ENCODE measurements around the gene FOXL2. TPM values are rescaled to one million over a fixed set of nuclear protein-coding genes. Genes with fewer than 3 reads are reported as not detected.

The FOXL2 gene
- total RNA-seq, 1 donor from 2014 or later: not detected

DNA sequence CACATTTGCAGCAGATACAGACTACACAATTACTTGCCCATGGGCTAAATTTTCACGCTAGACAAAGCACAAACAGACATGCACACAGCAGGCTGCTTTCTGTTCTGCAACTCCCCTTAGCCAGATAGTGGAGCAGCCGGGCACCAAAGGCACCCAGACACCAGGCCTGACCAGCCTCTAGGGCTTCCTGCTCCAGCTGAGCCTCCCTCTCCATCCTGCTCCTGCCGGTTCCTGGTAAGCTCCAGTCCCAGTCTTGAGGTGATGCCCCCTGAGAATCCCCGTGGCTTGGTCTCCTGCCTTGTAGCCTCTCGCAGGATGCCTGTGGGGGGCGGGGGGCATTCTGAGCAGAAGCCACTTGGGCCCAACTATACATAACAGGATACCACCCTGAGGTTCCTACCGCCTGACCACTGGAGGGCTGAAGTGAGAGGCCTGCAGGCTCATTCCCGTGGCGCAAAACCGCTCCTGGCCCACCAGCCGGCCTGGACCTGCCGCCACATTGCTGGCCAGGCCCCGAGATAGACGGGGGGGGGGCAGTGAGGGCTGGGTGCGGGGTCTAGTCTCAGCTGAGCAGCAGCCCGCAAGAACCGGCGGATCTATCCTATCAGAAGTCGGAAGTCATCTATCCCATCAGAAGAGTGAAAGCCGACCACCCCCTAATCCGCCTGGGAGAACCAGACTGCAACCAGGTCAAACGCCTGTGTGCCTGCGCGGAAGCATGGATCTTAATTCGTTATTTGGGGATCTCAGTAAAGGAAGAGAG is 3.9 kb downstream of the FOXL2 start:
- Mint-ChIP-seq H3K9me3 (no peaks in the 10 kb centered on the region), H3K27me3 (ENCODE audit: low read depth) (peaks cover 94% of the 10 kb centered on the region), H3K36me3 (no peaks in the 10 kb centered on the region), H3K4me1 (peaks cover 18% of the 10 kb centered on the region), H3K27ac (no peak overlapping the region), H3K4me3 (no peak overlapping the region)
- no peak for DNase-seq (ENCODE audit: low spot score in 2 of 2, unreplicated experiment in 2 of 2)
- TF ChIP-seq, protein P1, sequence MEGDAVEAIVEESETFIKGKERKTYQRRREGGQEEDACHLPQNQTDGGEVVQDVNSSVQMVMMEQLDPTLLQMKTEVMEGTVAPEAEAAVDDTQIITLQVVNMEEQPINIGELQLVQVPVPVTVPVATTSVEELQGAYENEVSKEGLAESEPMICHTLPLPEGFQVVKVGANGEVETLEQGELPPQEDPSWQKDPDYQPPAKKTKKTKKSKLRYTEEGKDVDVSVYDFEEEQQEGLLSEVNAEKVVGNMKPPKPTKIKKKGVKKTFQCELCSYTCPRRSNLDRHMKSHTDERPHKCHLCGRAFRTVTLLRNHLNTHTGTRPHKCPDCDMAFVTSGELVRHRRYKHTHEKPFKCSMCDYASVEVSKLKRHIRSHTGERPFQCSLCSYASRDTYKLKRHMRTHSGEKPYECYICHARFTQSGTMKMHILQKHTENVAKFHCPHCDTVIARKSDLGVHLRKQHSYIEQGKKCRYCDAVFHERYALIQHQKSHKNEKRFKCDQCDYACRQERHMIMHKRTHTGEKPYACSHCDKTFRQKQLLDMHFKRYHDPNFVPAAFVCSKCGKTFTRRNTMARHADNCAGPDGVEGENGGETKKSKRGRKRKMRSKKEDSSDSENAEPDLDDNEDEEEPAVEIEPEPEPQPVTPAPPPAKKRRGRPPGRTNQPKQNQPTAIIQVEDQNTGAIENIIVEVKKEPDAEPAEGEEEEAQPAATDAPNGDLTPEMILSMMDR (IDR thresholded peaks at IDR 0.05; ENCODE audit: unreplicated experiment): no peak

- Mint-ChIP-seq H3K27me3 (ENCODE audit: low read depth) (peaks cover 94% of the 10 kb centered on the region), H3K4me1 (peaks cover 17% of the 10 kb centered on the region), H3K36me3 (no peaks in the 10 kb centered on the region), H3K27ac (no peak overlapping the region), H3K9me3 (no peaks in the 10 kb centered on the region), H3K4me3 (no peak overlapping the region)
- no peak for DNase-seq (ENCODE audit: low spot score in 2 of 2, unreplicated experiment in 2 of 2)
- TF ChIP-seq, protein P1 (IDR thresholded peaks at IDR 0.05; ENCODE audit: unreplicated experiment): no peak
Measured at GRCh38 chr3:138942271-138942670, 4.7 kb downstream of the FOXL2 start.

GRCh38 chr3:138941259-138941885 is 5.6 kb downstream of the FOXL2 start:
- TF ChIP-seq, protein P1 (IDR thresholded peaks at IDR 0.05; ENCODE audit: unreplicated experiment): peak; percentile 50
- peaks cover 17% of the 10 kb centered on the region for H3K4me1 Mint-ChIP-seq
- H3K4me3 Mint-ChIP-seq: no peak overlapping the region
- H3K9me3 Mint-ChIP-seq: no peaks in the 10 kb centered on the region
- H3K27ac Mint-ChIP-seq: no peak overlapping the region
- no peaks in the 10 kb centered on the region for H3K36me3 Mint-ChIP-seq
- peak in 1 of 2 experiments; percentile 69 for DNase-seq (ENCODE audit: low spot score in 2 of 2, unreplicated experiment in 2 of 2)
- H3K27me3 Mint-ChIP-seq (ENCODE audit: low read depth): peaks cover 95% of the 10 kb centered on the region

GRCh38 chr3:138940446-138940845 is 6.5 kb downstream of the FOXL2 start:
- peaks cover 100% of the 10 kb centered on the region for H3K27me3 Mint-ChIP-seq (ENCODE audit: low read depth)
- no peaks in the 10 kb centered on the region for H3K36me3 Mint-ChIP-seq
- H3K9me3 Mint-ChIP-seq: no peaks in the 10 kb centered on the region
- TF ChIP-seq, protein P1 (IDR thresholded peaks at IDR 0.05; ENCODE audit: unreplicated experiment): no peak
- H3K4me1 Mint-ChIP-seq: peaks cover 21% of the 10 kb centered on the region
- no peak for DNase-seq (ENCODE audit: low spot score in 2 of 2, unreplicated experiment in 2 of 2)
- no peak overlapping the region for H3K4me3 Mint-ChIP-seq
- no peak overlapping the region for H3K27ac Mint-ChIP-seq

- TF ChIP-seq, protein P1 (IDR thresholded peaks at IDR 0.05; ENCODE audit: unreplicated experiment): no peak
- H3K27ac Mint-ChIP-seq: no peak overlapping the region
- no peak overlapping the region for H3K4me3 Mint-ChIP-seq
- no peak for DNase-seq (ENCODE audit: low spot score in 2 of 2, unreplicated experiment in 2 of 2)
- peaks cover 17% of the 10 kb centered on the region for H3K4me1 Mint-ChIP-seq
- no peaks in the 10 kb centered on the region for H3K36me3 Mint-ChIP-seq
- peaks cover 99% of the 10 kb centered on the region for H3K27me3 Mint-ChIP-seq (ENCODE audit: low read depth)
- no peaks in the 10 kb centered on the region for H3K9me3 Mint-ChIP-seq
Measured at GRCh38 chr3:138939561-138940241, 7.2 kb downstream of the FOXL2 start.
